ENCODE measurements around the gene LIPT2.
A peak's percentile ranks its signal among the peaks of the same experiment; 100 is the strongest.

LIPT2 gene

GRCh38 chr11:74464746-74465145 is 28.8 kb downstream of the LIPT2 start:
- DNase-seq = no peak

GRCh38 chr11:74463216-74463615 is 30.3 kb downstream of the LIPT2 start:
- no peak for DNase-seq

- DNase-seq = no peak
Measured at GRCh38 chr11:74462631-74463030, 30.9 kb downstream of the LIPT2 start.

- DNase-seq = peak; percentile 19
Measured at GRCh38 chr11:74462009-74462408, 31.5 kb downstream of the LIPT2 start.

- DNase-seq = peak; percentile 70
Measured at GRCh38 chr11:74460481-74461154, 32.9 kb downstream of the LIPT2 start.

- no peak for DNase-seq
Measured at GRCh38 chr11:74460065-74460464, 33.5 kb downstream of the LIPT2 start.

- DNase-seq = no peak
Measured at GRCh38 chr11:74459584-74459983, 33.9 kb downstream of the LIPT2 start.

GRCh38 chr11:74457356-74457755 is 36.2 kb downstream of the LIPT2 start:
- DNase-seq = no peak

GRCh38 chr11:74453373-74453975 is 40.0 kb downstream of the LIPT2 start:
- peak; percentile 57 for DNase-seq

GRCh38 chr11:74452366-74452765 is 41.2 kb downstream of the LIPT2 start:
- DNase-seq = no peak

- DNase-seq = no peak
Measured at GRCh38 chr11:74450318-74450717, 43.2 kb downstream of the LIPT2 start.

- DNase-seq = peak; percentile 87
Measured at GRCh38 chr11:74449369-74449931, 44.1 kb downstream of the LIPT2 start.

- DNase-seq = no peak
Measured at GRCh38 chr11:74447720-74448119, 45.8 kb downstream of the LIPT2 start.

- peak; percentile 43 for DNase-seq
Measured at GRCh38 chr11:74446532-74446938, 47.0 kb downstream of the LIPT2 start.

- DNase-seq = no peak
Measured at GRCh38 chr11:74444173-74444826, 49.2 kb downstream of the LIPT2 start.

- DNase-seq = no peak
Measured at GRCh38 chr11:74443071-74443864, 50.3 kb downstream of the LIPT2 start.

- DNase-seq = no peak
Measured at GRCh38 chr11:74442636-74443035, 50.9 kb downstream of the LIPT2 start.
